CD4-positive, alpha-beta T cell (primary cell): Measurements from ENCODE around the gene AKR1C2. TPM values are rescaled to one million over a fixed set of nuclear protein-coding genes. Genes with fewer than 3 reads are reported as not detected.

Experiments used
- ATAC-seq: fragments of 200-7000 bp; cut with Tn5 transposase; one replicate; pipeline ENCODE4 v1.10.0; 2022; ENCODE audit warnings: mild to moderate bottlenecking; ENCODE audit not compliant: poor library complexity
- CTCF ChIA-PET: fragments of 350-600 bp; sonication (Branson Sonifier 250); formaldehyde crosslinking; loops from one replicate; lab custom pipeline; 2021; ENCODE audit warnings: antibody characterized with exemption, inconsistent platforms; lab: Charles Lee
- POLR2A ChIA-PET: fragments of 350-600 bp; sonication (Branson Sonifier 250); formaldehyde crosslinking; loops from one replicate; lab custom pipeline; 2021; ENCODE audit warnings: antibody characterized with exemption, inconsistent platforms; lab: Charles Lee
- DNase-seq, 14 experiments: peaks; one replicate each; pipeline ENCODE4 v3.0.0-alpha.2; 2013 to 2020; ENCODE audit warnings: mixed read lengths in 2 of 14
- H3K27ac ChIP-seq, 2 donors: one replicate each; pipeline versions ENCODE4 v1.5.1 to v1.7.0; 2013; ENCODE audit warnings: low read length in 2 of 2, low read depth in 1 of 2, mild to moderate bottlenecking in 1 of 2
- H3K27me3 ChIP-seq, 2 experiments: 1 replicate in 1 of 2; 2 replicates in 1 of 2; pipeline versions ENCODE4 v1.6.1 to v1.7.0; 2013; ENCODE audit warnings: low read length in 2 of 2, control low read depth in 1 of 2, mild to moderate bottlenecking in 1 of 2, moderate library complexity in 1 of 2; ENCODE audit not compliant: insufficient read depth in 2 of 2, control insufficient read depth in 1 of 2
- H3K36me3 ChIP-seq: one replicate; pipeline ENCODE4 v1.6.1; 2013; ENCODE audit warnings: low read length, control low read depth; ENCODE audit not compliant: insufficient read depth
- H3K4me1 ChIP-seq: one replicate; pipeline ENCODE4 v1.6.1; 2013; ENCODE audit warnings: low read length, control low read depth; ENCODE audit not compliant: insufficient read depth
- H3K4me3 ChIP-seq: one replicate; pipeline ENCODE4 v1.5.1; 2013; ENCODE audit warnings: mild to moderate bottlenecking, low read length, moderate library complexity
- H3K9me3 ChIP-seq, 2 experiments: 1 replicate in 1 of 2; 2 replicates in 1 of 2; pipeline versions ENCODE4 v1.6.1 to v1.7.0; 2013; ENCODE audit warnings: low read length in 2 of 2, mild to moderate bottlenecking in 2 of 2, control low read depth in 1 of 2, moderate library complexity in 1 of 2; ENCODE audit not compliant: control insufficient read depth in 1 of 2, insufficient read depth in 1 of 2
- H3K27ac Mint-ChIP-seq: one replicate; pipeline ENCODE4 v1.8.0; 2020; ENCODE audit warnings: mixed read lengths
- H3K27me3 Mint-ChIP-seq: one replicate; pipeline ENCODE4 v1.8.0; 2021; ENCODE audit warnings: mixed read lengths
- H3K36me3 Mint-ChIP-seq: one replicate; pipeline ENCODE4 v1.8.0; 2021; ENCODE audit warnings: low read depth, mixed read lengths
- H3K4me1 Mint-ChIP-seq: one replicate; pipeline ENCODE4 v1.8.0; 2021; ENCODE audit warnings: low read depth, mixed read lengths
- H3K4me3 Mint-ChIP-seq: one replicate; pipeline ENCODE4 v1.8.0; 2020; ENCODE audit warnings: mild to moderate bottlenecking, mixed read lengths
- H3K9me3 Mint-ChIP-seq: one replicate; pipeline ENCODE4 v1.8.0; 2020; ENCODE audit warnings: mixed read lengths
- CTCF ChIP-seq: fragments of 200-600 bp; IDR thresholded peaks from one replicate; pipeline ENCODE4 v1.8.0; 2022; ENCODE audit warnings: antibody characterized with exemption, mild to moderate bottlenecking
- intact Hi-C, 2 experiments: fragments of 100-400 bp; cut with DNase I in 1 of 2; cut with micrococcal nuclease in 1 of 2; formaldehyde crosslinking; loops; one replicate each; pipeline versions ENCODE4 v1.15.1 to v1.9.0; 2023 to 2025; cut with DNase I, micrococcal nuclease
- total RNA-seq, 174 experiments: library from RNA in 2 of 174; stranded (reverse) in 2 of 174; gene quantifications; one replicate each; pipeline ENCODE4 v1.2.3 and lab custom pipeline; 2021 to 2026

Gene AKR1C2
- total RNA-seq, 2 experiments from 2014 or later, result 0.41 TPM; not detected in 1

- ChIA-PET POLR2A (no interaction called here), CTCF (no interaction called here)
- Mint-ChIP-seq H3K9me3 (no peaks in the 10 kb centered on the region), H3K27me3 (no peaks in the 10 kb centered on the region), H3K36me3 (no peaks in the 10 kb centered on the region), H3K27ac (no peak overlapping the region), H3K4me1 (no peaks in the 10 kb centered on the region), H3K4me3 (no peak overlapping the region)
- intact Hi-C loops, result no loop called here
- Histone ChIP-seq H3K4me3 (no peak overlapping the region), H3K9me3 (peaks cover 4 to 8% of the 10 kb centered on the region in 2 experiments), H3K4me1 (no peaks in the 10 kb centered on the region), H3K27ac (no peak overlapping the region), H3K36me3 (no peaks in the 10 kb centered on the region), H3K27me3 (peaks cover 3 to 4% of the 10 kb centered on the region in 2 experiments)
- no peak for TF ChIP-seq CTCF
- no peak for DNase-seq
- ATAC-seq, result no peak
Measured at GRCh38 chr10:5040010-5040673, 36.5 kb upstream of the AKR1C2 start.

GRCh38 chr10:5038733-5039132, 35.1 kb upstream of the AKR1C2 start:
- H3K9me3 ChIP-seq, result peaks cover 7 to 19% of the 10 kb centered on the region in 2 experiments
- ATAC-seq, result no peak
- no peaks in the 10 kb centered on the region for H3K36me3 ChIP-seq
- no peaks in the 10 kb centered on the region for H3K4me1 ChIP-seq
- H3K9me3 Mint-ChIP-seq, result peaks cover 1% of the 10 kb centered on the region
- H3K4me3 ChIP-seq, result no peak overlapping the region
- no peak for DNase-seq
- peaks cover 6% of the 10 kb centered on the region for H3K27me3 Mint-ChIP-seq
- no peak overlapping the region for H3K27ac ChIP-seq
- no peak overlapping the region for H3K4me3 Mint-ChIP-seq
- intact Hi-C loops, result no loop called here
- H3K27me3 ChIP-seq, result peaks cover 3 to 4% of the 10 kb centered on the region in 2 experiments
- CTCF ChIA-PET, result no interaction called here
- H3K27ac Mint-ChIP-seq, result no peak overlapping the region
- POLR2A ChIA-PET, result no interaction called here
- H3K36me3 Mint-ChIP-seq, result no peaks in the 10 kb centered on the region
- no peak for TF ChIP-seq CTCF
- no peaks in the 10 kb centered on the region for H3K4me1 Mint-ChIP-seq

- H3K27me3 Mint-ChIP-seq, result peaks cover 7% of the 10 kb centered on the region
- H3K36me3 Mint-ChIP-seq, result no peaks in the 10 kb centered on the region
- ATAC-seq (no peak), DNase-seq (no peak)
- H3K36me3 ChIP-seq, result no peaks in the 10 kb centered on the region
- peaks cover 7 to 19% of the 10 kb centered on the region in 2 experiments for H3K9me3 ChIP-seq
- TF ChIP-seq CTCF, result no peak
- no peaks in the 10 kb centered on the region for H3K4me1 ChIP-seq
- intact Hi-C loops, result no loop called here
- no peaks in the 10 kb centered on the region for H3K4me1 Mint-ChIP-seq
- no peak overlapping the region for H3K4me3 Mint-ChIP-seq
- H3K27me3 ChIP-seq, result peaks cover 3 to 4% of the 10 kb centered on the region in 2 experiments
- H3K27ac Mint-ChIP-seq, result no peak overlapping the region
- H3K27ac ChIP-seq, result no peak overlapping the region
- peaks cover 2% of the 10 kb centered on the region for H3K9me3 Mint-ChIP-seq
- H3K4me3 ChIP-seq, result no peak overlapping the region
- ChIA-PET CTCF (no interaction called here), POLR2A (no interaction called here)
Measured at GRCh38 chr10:5038101-5038500, 34.4 kb upstream of the AKR1C2 start.
